Activated T-cell treated with anti-CD3 and anti-CD28 coated beads, Interleukin-2, amount 50 U/mL, for 48 hours (primary cell): ENCODE results near the gene TFR2.
A peak's percentile ranks its signal among the peaks of the same experiment; 100 is the strongest.

Experiments
- DNase-seq, 2 experiments: peaks; one replicate each; pipeline ENCODE4 v3.0.0-alpha.2; 2020

The TFR2 gene

DNA sequence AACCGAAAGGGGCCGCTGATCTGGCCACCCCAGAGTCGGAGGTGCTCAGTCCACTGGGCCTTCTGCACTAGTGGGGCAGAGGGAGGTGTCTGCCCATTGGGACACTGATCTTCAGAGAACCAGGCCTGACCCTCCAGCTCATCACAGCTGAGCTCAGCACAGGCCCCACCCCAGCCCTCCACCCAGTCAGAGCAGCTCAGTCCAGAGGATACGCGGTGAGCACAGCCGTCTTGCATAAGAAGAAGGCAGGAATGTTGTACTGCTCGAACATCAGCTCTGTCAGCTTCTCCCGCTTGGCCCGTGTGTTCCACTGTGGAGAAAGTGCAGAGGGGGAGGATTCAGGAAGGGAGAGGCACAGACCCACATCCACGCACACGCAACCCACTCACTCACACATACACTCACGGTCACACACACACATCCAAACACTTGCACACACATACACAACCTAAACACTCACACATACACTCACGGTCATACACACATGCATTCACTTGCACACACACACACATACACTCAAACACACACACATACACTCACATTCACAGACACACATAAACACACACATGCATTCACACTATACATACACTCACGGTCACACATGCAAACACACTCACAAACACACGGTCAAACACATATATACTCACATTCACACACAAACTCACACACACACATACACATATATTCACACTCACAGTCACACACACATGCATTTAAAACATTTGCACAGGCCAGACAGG, 8.6 kb upstream of the TFR2 start:
- DNase-seq, result no peak

DNA sequence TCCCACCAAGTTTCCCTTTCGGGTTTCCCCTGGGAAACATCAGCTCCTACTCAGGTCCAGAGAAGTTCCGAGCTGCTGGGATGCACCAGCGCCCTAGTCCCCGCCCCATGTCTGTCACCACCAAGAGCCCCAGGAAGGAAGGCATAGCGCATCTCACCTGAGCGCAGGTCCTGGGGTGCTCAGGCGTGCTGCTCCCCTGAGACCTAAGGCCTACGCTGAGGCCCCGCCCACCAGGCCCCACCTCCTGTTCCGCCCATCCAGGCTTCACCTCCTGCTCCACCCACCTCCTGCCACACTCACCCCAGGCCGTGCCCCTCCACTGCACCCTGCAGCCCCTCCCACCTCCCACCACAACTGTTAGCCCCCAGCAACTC, 1.2 kb upstream of the TFR2 start:
- DNase-seq, result peak; percentile 46 to 64

GRCh38 chr7:100641860-100642533, 645 bp upstream of the TFR2 start:
- DNase-seq, result no peak

DNA sequence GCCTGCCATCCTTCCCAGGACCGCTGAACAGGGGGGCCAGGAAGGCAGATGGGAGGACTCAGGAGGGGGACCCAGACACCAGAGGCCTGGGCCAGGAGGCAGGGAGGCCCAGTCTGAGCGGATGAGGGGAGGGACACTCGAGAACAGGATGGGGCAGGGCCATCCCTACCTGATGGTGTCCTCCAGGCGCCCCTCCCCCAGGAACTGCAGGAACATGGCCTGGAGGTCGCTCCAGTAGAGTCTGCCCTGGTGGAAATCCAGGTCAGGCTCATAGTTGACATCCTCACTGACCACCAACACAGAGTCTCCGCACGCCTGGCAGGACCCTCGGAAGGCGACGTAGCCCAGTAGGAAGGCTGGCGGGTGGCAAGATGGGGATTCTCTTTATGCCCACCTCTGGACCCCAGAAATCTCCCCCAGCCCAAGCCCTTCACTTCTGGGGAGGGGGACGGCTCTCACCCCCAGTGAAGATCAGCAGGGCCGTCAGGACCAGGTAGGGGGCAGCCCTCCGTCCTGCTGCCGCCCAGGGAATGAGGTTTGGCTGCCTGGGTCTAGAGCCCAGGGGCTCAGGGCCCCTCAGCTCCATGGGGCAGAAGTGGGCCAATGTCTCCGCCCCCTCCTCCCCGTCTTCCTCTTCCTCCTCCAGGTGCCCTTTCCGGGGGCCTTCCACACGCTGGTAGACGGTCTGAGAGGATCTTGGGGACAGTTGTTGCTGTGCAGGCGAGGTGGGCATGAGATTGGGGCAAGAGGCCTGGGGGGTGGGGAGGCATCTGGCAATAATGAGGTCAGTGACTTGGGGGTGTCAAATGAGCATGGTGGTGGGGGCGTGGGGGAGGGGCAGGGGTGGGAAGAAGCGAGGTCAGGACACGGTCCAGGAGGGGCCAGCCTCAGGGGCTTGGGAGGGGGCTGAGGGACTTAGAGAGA, 573 bp downstream of the TFR2 start:
- DNase-seq, result no peak

GRCh38 chr7:100639995-100640516, 1.3 kb downstream of the TFR2 start:
- no peak for DNase-seq

GRCh38 chr7:100632951-100633717, 8.2 kb downstream of the TFR2 start:
- peak; percentile 79 to 83 for DNase-seq

GRCh38 chr7:100630066-100630465, 11.3 kb downstream of the TFR2 start:
- no peak for DNase-seq

DNA sequence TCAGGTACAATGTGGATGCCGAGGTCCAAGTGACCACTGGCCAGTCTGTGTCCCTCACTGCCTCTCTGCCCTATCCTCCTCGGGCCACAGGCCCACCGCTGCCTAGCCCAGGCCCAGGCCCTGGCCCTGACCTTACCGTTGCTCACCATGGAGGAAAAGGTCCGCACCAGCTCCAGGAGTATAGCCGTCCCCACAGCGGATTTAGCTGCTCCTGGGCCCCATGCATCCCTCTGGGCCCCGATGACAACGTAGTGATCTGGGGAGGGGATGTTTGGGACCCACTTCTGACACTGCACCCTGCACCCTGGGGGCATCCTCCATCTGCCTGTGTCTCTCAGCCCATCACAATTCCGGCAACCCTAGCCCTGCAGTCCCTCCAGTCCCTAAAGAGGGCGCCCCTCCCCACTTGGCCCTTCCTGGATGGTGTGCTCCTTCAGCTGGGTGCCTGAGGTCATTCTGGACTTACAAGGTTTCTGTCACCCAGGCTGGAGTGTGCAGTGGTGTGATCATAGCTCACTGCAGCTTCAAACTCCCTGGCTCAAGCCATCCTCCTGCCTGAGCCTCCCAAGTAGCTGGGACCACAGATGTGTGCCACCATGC, 12.1 kb downstream of the TFR2 start:
- DNase-seq, result peak; percentile 57 to 61

DNA sequence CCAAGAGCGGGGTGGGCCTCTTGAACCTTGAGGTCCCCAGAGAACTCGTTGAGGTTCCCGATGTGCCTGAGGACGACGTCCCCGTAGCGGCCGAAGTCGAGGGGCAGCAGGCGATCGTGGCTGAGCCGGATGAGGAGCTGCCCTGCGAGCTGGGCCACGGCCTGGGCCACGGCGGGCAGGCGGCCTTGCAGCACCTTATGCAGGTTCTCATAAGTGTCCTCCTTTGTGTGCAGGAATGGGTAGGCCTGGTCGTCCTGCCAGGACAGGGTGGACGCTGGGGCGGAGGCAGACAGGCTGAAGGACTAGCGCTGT, 14.2 kb downstream of the TFR2 start:
- no peak for DNase-seq

DNA sequence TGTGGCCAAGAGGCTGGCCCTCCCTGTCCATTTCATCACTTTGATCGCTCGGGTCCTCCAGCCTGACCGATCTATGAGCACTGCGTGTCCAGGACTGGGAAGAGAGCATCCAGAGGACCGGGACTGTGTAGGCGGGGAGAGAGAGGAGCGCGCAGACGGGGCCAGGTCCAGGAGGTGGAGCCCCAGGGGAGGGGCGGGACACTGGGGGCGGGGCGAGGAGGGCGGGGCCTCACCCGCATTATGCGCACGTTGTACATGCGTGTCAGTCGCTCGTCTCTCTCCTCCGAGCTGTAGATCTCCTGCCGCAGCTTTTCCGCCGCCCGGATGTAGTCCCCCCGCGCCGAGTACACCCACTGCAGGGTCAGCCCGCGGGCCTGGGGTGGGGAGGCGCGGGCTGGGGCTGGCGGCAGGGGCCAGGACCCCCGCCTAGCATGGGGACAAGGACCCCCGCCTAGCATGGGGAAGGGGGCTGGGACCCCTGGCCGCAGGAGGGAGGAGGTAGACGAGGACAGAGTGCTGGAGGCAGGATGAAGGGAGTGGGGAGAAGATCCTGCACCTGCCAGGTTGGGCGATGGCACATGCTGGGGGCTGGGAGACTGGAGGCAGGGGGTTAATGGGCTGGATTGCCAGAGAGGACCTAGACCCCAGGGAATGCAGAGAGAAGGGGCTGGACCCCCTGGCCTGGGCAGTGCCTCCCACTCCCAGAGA, 14.7 kb downstream of the TFR2 start:
- DNase-seq, result peak; percentile 89 to 93

- DNase-seq, result no peak
Observed at GRCh38 chr7:100626055-100626454, 15.3 kb downstream of the TFR2 start.

- no peak for DNase-seq
Observed at GRCh38 chr7:100623951-100624824, 17.2 kb downstream of the TFR2 start.

- DNase-seq, result no peak
Observed at GRCh38 chr7:100621554-100621953, 19.8 kb downstream of the TFR2 start.

GRCh38 chr7:100620804-100621203, 20.5 kb downstream of the TFR2 start:
- DNase-seq, result no peak

DNA sequence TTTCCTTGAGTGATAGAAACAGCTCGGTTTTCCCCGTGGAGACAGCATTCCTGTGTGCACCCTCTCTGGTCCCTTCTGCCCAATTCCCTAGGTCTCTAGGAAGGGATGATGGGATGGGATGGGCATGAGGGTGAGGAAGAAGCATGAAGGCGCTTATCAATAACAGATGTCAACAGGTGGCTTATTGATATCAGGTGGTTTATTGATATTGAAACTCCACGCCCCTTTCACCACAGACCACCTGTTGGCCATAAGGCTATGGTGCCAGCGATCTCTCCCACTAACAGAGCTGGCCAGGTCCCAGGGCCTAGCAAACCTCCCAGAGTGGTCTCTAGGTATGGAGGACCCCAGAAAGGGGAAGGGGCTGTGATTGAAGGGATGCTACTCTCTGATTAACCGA, 21.1 kb downstream of the TFR2 start:
- no peak for DNase-seq

GRCh38 chr7:100614308-100614861, 27.0 kb downstream of the TFR2 start:
- DNase-seq, result no peak

DNA sequence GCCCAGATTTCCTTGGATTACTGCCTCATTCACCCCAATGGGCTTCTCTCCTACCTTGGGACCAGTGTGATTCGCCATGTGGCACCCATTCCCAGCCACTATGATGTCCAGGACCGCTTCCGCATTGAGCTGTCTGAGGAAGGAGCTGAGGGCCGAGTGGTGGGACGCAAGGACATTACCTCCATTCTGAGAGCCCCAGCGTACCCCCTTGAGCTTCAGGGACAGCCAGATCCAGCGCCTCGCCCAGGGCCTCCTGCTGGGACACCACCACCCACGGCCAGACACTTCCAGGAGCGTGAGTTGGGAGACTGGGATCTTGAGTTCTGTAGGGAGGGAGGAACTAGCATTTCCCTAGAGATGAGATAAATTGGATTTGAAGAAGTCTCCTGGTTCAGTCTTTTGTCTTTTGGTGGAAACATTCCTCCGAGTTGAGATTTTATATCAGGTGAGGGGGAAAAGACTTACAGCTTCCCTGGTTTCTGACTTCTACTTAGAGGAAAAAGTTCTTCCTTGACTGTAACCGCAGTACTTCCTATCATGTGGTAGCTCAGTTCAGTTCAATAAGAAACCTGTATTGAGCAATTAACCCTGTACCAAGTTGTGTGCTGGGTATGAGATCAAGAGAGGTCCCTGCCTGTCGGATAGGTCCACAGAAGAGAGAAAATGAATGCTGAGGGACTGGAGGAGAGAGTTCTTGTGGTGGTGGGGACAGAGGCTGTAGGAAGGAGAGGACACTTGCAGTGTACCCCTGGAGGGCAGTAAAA, 27.8 kb downstream of the TFR2 start:
- no peak for DNase-seq

DNA sequence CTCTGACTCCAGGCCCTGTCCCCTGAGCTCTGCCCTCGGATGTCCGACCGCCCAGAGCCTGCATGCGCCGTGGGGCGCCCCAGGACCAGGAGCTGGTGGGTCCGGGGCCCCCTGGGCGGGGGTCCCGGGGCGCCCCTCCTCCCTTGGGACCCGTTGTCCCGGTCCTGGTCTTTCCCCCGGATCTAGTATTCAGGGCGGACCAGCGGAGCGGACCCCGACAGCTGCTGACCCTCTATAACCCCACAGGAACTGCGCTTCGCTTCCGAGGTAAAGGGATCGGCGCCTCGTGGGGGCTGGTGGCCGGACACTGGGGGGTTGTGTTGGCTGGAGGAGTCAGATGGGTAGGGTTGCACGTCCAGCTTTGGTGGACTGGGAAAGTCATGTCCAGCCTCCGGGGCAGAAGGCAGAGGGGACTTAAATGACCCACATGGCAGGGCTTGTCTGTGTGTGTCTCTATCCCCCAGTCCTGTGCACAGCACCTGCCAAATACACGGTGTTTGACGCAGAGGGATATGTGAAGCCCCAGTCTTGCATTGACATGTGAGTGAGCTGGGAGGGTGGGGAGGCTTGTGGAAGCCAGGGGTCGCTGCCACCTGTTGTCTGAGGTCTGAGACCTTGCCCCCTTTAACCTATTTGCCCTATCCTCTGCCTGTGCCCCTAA, 28.5 kb downstream of the TFR2 start:
- peak in 1 of 2 experiments; percentile 33 for DNase-seq
